OCI-M1 (cell line): ENCODE data around the gene RAB25.

Source experiments
- DNase-seq: peaks from one replicate; lab custom pipeline; 2025; lab: John Stamatoyannopoulos, UW

Gene RAB25

GRCh38 chr1:156079762-156080161, 18.8 kb downstream of the RAB25 start:
- no peak for DNase-seq

DNA sequence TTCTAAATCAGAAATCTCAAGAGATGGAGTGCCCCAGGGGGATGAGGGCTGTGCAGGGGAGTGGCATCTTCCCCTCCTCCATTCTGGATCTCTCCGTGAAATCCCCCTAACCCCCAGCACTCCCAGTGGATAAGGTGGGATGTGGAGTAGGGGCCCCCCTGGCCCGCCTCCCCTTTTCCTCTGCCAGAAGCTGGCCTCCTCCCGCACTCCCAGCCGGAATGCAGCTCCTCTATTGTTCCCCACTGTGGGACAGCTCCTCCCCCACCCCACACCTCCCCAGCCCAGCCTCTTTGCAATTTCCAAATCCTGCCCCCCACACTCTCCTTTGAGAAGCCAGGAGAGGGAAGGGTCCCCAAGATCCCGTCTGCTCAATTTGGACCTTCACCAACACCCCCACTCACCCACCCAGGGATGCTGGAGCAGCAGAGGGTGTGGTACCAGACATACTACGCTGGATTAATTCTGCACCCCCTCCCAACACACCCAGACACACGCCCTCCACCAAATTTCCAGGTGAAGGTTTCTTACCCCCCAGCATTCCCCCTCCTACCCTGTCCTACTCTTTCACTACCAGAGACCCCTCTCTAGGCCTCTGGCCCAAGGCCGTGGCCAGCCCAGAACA, 19.4 kb downstream of the RAB25 start:
- DNase-seq: no peak

GRCh38 chr1:156080863-156081179, 19.9 kb downstream of the RAB25 start:
- DNase-seq: no peak

DNA sequence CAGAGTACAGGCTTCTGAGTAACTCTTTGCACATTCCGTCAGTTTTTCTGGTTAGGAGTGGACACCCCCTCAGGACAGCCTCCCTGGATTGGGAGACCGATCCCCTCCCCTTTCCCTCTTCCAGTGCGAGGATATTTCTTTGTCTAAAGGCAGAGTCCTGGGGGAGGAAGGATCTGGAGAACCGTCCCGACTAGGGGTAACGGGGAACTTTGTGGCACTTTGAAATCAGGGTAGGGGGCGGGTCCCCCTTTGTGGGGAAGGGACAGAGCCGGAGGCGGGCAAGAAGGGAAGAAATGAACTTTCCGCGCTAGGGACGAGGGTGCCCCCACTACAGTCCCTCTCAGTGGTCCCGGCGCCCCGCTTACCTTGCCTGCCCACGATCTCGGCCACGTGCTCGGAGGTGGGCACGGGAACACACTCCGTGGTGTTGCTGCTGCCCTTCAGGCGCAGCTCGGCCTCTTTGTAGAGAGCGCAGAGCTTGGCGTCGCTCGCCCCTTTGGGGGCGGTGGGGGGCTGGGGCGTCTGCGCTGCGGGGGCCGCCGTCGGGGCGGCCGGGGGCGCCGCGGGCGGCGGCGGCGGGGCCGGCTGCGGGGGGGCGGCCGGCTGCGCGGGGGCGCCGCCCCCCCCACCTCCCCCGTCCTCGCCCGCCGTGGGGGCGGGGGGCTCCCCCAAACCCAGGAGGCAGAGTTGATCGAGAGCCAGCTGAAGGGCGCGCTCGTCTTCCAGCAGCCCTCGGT, 20.4 kb downstream of the RAB25 start:
- no peak for DNase-seq

DNA sequence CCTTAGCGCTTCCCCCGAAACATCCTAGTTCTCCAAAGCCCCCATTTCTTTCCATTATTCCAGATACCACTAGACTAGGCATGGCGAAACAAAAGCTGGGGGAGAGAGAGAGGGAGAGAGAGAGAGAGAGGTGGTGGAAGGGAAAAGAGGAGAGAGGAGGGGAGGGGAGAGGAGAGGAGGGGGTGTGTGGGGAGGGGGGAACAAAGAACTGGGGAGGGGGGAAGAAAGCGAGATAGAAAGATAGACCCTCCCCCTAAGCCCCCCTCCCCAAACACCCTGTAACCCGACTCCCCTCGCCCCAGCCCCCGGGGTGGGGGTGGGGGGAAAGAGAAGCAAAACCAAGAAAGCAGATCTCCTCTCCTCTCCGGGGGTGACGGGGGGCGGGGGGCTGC, 21.0 kb downstream of the RAB25 start:
- DNase-seq: no peak

DNA sequence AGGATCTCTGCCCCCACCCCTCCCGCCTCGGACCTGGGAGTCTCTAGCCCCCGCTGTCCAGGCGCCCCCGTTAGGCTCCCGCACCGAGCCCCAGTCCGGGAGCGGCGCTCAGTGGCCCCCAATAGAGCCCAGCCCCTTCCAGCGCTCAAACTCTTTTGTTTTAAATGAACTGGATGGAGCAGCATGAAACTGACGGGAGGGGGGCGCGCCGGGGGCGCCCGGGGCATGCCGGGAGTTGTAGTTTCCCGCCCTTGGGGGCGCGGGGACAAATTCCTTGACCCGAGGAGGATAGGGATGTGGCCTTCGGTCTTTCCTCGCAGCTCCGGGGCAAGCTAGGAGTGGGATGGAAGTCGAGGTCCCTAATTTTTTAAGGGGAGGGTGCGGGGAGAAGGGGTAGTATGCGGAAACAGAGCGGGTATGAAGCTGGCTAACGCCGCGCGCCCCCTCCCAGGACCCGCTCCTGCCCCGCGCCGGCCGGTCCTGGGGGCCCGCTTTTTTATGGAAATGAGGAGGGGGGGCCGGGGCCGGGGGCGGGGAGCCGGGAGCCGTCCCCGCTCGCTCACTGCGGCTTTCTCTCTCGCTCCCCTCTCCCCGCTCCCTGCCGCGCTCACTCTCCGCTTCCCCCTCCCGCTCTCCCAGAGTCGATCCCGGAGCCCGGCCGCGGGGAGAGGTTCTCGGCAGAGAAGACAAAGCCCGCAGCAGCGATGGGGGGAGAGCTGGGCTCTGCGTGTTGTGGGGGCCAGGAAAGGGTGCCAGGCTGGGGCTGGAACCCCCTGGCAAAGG, 21.5 kb downstream of the RAB25 start, which contains the start of gene MEX3A:
MEX3A (minus strand) TSS at position 157 of the 783 bp plus-strand sequence. CDS start 467 bp downstream, outside the sequence.
- DNase-seq: peak; percentile 82

- DNase-seq: peak; percentile 75
These were observed 23.1 kb downstream of the RAB25 start for GRCh38 chr1:156083800-156084790.

DNA sequence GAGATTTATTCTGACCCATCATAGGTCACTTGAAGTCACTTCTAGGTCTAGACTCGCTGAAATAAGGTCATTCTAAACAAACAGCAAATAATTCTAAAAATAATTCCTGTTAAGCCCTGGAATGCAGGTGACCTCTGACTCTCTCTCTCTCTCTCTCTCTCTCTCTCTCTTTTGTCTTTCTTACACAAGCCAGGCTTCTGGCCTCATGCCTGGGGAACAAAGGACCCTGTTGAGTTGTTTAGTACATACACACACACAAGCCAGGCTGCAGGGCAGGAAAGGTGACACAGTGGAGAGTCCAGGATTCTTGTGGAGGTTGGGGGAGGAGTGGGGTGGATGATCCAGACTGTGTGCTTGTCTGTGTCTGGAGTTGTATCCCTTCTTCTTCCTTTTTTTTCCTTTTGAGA, 25.3 kb downstream of the RAB25 start:
- no peak for DNase-seq

DNA sequence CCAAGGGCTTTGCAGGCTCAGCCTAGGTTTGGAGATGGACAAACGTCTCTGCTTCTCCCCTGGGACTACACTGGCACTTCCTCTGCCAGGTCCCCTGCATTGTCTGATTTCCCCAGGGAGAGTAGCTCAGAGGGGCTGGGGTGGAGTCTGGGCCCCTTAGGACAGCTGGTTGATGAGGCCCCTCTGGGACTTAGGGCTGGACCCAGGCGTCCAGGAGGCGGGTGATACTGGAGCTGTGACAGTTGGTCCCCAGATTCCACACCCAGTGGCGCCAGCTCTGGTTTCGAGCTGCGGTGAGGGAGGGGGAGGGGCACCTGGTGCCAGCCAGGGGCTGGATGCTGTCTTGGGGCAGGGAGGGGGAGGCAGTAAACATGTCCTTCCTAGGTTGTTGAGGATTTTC, 28.7 kb downstream of the RAB25 start:
- DNase-seq: no peak

DNA sequence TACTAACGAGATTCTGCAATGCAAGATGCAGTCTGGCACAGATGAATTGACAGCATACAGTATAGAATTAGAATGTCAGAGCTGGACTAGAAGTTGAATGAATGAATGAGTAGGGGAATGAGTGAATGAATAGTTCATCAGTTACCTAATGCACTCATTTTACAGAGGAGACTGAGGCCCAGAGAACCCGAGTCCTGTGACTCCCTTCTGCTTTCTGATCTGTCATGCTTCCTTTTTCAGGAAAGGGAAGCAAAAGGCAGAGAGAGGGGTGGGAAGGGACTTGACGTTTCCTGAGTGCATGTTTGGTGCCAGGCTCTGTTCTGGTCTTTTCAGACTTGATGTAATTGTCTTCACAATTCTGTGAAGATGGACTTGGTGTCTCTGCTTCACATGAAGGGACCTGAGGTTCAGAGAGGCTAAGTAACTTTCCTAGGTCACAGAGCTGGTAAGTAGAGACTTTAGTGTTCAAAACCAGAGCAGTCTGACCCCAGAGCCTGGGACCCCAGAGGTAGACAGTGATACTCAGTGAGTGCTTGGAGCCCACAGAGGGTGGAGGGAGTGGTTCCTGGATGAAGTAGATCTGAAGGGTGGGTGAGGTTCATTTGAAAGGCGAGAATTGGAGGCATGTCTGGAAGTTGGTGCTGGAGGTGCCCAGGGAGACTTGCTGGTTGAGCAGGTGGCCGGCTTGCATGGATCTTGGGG, 29.3 kb downstream of the RAB25 start:
- DNase-seq: no peak

DNA sequence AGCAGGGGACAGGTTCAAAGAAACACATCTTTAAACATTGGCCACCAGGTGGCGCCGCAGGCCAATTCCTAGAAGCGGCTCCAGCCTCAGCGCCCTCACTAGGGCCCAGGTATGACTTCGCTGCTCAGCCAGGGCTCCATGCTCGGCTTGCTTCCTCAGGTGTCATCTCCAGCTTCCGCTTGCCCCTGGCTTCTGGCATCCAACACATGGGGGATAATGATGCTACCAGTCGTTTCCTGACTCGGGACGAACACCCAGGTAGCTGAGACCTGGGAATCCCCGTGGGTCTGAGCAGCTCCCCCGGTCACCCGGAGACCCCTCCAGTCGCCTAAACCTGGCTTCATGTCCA, 29.9 kb downstream of the RAB25 start:
- DNase-seq: peak; percentile 90

DNA sequence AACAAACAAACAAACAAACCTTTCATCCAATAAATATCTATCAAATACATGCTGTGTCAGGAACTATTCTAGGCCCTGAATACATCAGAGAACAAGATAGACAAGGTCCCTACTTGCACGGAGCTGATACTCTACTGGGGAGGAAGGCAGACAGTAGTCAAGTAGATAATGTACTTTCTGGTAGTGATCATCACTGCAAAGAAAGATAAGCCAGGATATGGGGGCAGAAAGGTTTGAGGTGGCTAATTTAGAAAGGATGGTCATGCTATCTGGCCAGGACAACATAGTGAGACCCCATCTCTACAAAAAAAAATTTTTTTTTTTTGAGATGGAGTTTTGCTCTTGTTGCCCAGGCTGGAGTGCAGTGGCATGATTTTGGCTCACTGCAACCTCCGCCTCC, 30.6 kb downstream of the RAB25 start:
- no peak for DNase-seq

DNA sequence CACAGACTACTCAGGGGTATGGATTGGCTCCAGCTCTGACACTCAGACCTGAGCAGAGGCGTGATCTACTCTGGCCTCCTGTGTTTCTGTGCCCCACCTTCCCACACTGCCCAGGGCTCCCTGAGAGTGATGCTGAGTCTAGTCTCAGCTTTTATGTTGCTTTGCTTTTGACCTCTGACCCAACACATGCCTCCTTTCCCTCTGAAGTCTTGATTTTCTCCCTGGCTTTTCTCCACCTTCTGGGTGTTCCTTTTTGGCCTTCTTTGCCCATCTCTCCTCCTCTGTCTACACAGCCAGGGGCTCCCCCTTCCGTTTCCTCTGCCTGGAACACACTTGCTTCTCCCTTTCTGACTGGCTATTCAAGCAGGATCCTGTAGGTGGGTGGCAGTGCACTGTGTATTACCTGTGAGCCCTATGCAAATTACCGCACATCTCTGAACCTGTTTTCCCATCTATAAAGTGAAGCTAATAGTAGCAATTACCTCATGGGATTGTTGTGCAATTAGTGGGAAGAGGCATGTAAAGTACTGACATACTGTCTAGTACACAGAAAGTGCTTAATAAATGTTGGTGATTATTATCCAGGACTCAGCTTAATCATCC, 35.0 kb downstream of the RAB25 start:
- no peak for DNase-seq

GRCh38 chr1:156096640-156097391, 35.9 kb downstream of the RAB25 start:
- peak; percentile 91 for DNase-seq

DNA sequence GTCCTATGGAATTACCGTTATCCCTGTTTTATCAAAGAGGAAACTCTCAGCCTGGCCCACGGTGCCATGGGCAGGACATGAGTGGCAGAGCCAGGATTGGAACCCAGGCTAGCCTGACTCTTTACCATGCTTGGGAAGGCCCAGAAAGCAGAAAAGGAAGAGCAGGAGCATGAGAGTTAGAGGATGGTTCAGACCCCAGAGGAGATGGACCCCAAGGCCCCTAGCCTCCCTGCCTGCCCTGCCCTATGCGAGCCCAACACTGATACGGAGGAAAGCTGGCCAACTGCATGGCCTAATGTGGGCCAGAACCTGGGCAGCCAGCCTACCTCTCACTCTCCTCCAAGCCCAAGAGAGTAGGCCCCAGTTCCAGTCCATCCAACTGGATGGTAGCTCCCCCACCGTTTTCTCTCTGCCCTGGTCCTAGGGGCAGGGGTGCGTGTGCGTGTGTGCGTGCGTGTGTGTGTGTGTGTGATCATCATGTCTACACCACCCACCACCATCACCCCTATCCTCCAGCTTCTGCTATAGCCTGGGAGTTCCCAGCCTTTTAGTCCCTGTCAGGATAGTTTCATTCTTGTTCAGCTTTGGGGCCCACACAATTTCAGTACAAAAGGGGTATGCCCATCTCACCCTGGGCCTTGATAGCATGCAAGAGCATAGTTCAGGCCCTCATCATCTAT, 36.7 kb downstream of the RAB25 start:
- DNase-seq: no peak

GRCh38 chr1:156098784-156099183, 37.8 kb downstream of the RAB25 start:
- DNase-seq: no peak

GRCh38 chr1:156099282-156099681, 38.3 kb downstream of the RAB25 start:
- DNase-seq: no peak

DNA sequence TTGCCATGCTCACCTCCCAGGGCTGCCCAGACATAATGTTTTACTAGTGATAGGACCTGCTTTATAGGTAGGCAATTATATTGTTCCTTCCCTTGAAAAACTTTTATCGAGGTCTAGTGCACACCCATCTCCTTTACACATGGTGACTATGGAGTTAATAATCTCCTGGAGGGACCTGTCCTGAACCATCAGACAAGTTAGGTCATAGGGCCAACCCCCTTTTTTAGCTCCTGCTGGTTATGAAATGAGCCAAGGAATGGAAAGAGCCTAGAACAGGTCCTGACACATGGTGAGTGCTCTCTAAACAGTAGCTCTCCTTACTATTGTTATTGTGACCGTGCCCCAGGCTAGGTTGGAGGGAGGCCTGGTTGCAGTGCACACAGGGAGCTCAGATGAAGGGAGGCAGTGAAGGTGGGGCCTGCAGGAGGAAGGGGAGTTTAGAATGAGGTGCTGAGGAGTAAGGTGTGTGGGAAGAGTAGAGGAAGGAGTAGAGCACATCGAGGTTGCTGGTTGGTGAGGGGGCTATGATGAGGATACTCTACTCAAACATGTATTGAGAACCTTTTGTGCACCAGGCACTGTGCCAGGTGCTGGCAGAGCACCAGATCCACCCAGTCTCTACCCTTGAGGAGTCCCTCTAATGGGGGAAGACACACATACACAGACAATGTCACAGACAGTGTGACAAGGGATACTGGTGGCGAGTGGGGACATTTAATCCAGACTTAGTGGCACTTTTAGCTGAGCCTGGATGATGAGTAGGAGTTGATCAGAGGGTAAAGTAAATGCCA, 39.4 kb downstream of the RAB25 start:
- no peak for DNase-seq

GRCh38 chr1:156101880-156102279, 40.9 kb downstream of the RAB25 start:
- no peak for DNase-seq
